Measurements from ENCODE around the gene BCLAF1.

The BCLAF1 gene, protein sequence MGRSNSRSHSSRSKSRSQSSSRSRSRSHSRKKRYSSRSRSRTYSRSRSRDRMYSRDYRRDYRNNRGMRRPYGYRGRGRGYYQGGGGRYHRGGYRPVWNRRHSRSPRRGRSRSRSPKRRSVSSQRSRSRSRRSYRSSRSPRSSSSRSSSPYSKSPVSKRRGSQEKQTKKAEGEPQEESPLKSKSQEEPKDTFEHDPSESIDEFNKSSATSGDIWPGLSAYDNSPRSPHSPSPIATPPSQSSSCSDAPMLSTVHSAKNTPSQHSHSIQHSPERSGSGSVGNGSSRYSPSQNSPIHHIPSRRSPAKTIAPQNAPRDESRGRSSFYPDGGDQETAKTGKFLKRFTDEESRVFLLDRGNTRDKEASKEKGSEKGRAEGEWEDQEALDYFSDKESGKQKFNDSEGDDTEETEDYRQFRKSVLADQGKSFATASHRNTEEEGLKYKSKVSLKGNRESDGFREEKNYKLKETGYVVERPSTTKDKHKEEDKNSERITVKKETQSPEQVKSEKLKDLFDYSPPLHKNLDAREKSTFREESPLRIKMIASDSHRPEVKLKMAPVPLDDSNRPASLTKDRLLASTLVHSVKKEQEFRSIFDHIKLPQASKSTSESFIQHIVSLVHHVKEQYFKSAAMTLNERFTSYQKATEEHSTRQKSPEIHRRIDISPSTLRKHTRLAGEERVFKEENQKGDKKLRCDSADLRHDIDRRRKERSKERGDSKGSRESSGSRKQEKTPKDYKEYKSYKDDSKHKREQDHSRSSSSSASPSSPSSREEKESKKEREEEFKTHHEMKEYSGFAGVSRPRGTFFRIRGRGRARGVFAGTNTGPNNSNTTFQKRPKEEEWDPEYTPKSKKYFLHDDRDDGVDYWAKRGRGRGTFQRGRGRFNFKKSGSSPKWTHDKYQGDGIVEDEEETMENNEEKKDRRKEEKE

DNA sequence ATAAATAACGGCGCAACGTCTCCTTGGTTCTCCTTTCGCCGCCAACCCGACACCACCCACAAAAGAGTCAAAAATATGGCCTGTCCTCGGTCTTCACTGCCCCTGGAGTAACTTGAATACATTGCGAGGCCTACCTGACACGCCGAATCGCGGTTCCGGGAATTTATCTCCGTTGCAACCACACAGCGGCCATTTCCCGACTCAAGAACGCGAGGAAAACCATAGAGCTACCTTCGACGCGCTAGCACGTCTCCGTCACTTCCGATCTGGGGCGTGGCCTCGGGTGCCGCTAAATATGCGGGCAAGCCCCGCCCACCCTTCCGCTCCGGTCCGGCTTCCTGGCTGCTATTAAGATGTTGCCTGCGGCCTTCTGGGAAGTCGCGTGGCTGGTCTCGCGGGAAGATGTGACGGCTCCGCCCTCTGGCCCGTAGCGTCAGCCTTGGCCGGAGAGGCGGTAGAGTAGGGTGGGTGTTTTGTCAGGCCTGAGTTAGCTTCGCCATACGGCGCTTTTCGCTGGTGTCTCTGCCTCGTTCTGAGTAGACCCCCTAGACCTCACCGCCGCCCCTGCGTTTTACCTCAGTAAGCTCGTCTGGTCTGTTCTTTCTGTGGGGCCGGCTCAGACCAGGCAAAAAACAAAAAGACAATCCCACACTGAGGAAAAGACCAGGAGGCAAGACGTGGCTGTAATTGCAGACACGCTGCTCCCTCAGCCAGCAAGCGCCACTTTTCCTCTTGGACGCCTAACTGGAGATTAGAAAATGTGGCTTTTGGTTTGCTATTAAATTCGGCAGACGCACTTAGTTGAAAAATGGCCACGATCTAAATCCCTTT lies at the start of gene BCLAF1:
Gene BCLAF1 (minus strand): TSS at position 268 of the 831 bp plus-strand sequence. CDS start 9,980 bp downstream, outside the sequence.
- TF ChIP-seq, protein P1, sequence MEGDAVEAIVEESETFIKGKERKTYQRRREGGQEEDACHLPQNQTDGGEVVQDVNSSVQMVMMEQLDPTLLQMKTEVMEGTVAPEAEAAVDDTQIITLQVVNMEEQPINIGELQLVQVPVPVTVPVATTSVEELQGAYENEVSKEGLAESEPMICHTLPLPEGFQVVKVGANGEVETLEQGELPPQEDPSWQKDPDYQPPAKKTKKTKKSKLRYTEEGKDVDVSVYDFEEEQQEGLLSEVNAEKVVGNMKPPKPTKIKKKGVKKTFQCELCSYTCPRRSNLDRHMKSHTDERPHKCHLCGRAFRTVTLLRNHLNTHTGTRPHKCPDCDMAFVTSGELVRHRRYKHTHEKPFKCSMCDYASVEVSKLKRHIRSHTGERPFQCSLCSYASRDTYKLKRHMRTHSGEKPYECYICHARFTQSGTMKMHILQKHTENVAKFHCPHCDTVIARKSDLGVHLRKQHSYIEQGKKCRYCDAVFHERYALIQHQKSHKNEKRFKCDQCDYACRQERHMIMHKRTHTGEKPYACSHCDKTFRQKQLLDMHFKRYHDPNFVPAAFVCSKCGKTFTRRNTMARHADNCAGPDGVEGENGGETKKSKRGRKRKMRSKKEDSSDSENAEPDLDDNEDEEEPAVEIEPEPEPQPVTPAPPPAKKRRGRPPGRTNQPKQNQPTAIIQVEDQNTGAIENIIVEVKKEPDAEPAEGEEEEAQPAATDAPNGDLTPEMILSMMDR (IDR thresholded peaks at IDR 0.05) = no peak

DNA sequence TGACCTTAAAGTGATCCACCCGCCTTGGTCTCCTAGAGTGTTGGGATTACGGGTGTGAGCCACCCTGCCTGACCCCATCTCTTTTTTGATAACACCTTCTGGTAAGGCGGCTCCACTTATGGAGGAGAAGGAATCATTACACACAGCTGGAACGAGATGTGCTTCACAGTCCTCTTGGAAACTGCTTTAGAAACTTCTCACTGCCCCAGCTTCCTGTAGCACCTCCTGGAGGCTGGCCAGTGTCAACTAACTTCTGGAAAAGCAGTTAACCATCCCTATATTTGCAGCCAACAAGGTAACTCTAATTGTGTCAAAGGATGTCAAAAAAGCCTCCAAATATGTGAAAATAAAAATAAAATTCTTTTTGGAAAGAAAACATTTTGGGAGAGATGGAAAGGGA lies 48.8 kb upstream of the BCLAF1 start:
- TF ChIP-seq, protein P1 (IDR thresholded peaks at IDR 0.05) = peak; percentile 28; the same call in 1 of the 2 replicates

DNA sequence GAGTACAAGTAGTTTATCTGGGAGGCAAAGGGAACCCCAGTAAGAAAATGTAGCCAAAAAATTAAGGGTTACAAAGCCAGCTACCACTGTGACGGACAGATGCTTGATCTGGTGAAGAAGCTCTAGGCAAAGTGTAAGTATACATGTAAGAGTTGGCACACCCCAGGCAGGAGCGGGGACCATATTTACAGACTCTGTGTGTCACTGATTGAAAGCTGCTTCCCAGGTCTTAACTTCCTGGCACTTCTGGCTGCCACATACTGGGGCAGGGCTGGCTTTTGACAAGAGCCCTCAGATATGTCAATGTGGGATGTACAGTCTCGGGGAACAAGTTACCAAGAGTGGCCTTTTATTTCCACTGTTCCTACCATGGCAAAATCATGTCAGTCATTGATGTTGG lies 48.0 kb upstream of the BCLAF1 start:
- TF ChIP-seq, protein P1 (IDR thresholded peaks at IDR 0.05) = no peak

DNA sequence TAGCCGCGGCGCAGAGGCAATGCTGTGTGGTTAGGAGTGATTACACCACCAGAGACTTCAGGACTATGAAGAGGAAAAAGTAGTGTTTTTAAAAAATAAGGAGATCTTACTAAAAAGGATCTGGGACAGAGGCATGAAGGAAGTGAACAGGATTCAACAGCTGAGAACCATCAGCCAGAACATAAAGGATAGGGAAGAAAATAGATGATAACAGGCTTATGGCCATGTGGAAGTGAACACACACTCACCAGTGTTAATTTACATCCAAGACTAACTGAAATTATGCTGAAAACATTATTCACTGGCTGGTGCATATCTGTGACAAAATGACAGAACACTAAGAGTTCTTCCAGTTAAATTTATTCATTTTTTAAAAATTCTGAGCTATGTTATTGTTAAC lies 47.5 kb upstream of the BCLAF1 start:
- TF ChIP-seq, protein P1 (IDR thresholded peaks at IDR 0.05) = no peak

DNA sequence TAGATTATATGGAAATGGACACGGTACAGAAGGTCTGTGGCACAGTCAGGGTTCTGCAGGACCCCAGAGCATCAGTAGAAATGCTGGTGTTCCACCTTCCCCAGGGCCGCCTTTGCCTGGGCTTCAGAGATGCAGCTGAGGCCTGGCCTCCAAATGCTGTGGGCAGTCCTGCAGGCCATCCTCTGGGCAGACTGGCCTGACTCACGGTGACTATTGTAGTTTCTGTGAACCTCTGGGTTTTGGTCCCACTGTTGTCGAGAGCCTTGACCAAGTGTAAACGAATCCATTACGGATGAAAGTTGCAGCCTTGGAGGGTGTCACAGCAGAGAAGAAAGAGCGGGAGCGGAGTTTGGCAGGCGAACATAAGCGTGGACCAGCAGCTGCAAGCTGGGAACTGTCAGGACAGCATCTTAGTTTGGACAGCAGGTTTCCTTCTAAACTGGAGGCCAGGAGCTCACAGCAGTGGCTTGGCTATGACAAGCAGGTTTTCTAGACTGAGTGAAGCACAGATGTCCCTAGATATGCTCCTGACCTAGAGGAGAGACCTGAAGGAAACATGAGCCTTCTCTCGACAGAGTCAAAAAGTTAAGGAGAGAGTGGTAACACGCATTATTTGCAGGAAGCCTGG lies 46.2 kb upstream of the BCLAF1 start:
- TF ChIP-seq, protein P1 (IDR thresholded peaks at IDR 0.05) = no peak

DNA sequence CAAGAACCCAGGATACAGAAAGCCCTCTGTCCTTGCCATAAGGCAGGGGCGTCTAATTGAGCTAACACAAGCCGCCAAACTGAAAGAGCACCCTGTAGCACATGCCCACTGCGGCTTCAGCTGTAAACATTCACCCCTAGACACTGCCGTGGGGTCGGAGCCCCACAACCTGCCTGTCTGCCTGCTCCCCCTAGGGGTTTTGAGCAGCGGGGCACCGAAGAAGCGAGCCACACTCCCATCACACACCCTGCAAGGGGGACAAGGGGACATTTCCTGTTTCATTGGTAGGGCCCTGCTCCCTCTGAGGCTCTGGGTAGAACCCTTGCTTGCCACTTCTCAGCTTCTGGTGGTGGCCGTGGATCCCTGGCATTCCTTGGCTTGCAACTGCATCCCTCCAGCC lies 45.2 kb upstream of the BCLAF1 start:
- TF ChIP-seq, protein P1 (IDR thresholded peaks at IDR 0.05) = no peak

All from LNCAP (cell line).